HepG2 (cell line): ENCODE data around the gene FABP1. TPM values are rescaled to one million over a fixed set of nuclear protein-coding genes. Genes with fewer than 3 reads are reported as not detected.

ENCODE experiments used
- ATF7-NPFF ChIP-seq: sonication (generic); formaldehyde crosslinking; IDR thresholded peaks from 2 replicates; pipeline ENCODE4 v1.8.1; 2023; ENCODE audit warnings: mild to moderate bottlenecking, low read depth, missing genetic modification reagents, moderate library complexity
- CEBPB ChIP-seq: IDR thresholded peaks from 2 replicates; pipeline ENCODE4 v1.6.1; 2011; ENCODE audit warnings: low read depth, low read length, improper control_type of control experiment, borderline replicate concordance
- HDAC1 ChIP-seq: sonication (generic); formaldehyde crosslinking; IDR thresholded peaks from 2 replicates; pipeline ENCODE4 v1.5.1; 2020; ENCODE audit warnings: mild to moderate bottlenecking, missing genetic modification reagents
- LCORL ChIP-seq, 2 experiments: fragments of 450-650 bp in 1 of 2; sonication (generic) in 1 of 2; formaldehyde crosslinking in 1 of 2; IDR thresholded peaks; 2 replicates each; pipeline versions ENCODE4 v1.5.0 to v1.6.1; 2017 to 2020; ENCODE audit warnings: antibody characterized with exemption in 1 of 2, missing genetic modification reagents in 1 of 2
- NAIF1 ChIP-seq: sonication (generic); formaldehyde crosslinking; IDR thresholded peaks from 2 replicates; pipeline ENCODE4 v1.5.0; 2020; ENCODE audit warnings: mild to moderate bottlenecking, missing genetic modification reagents, borderline replicate concordance
- NBN ChIP-seq: fragments of 450-650 bp; conservative IDR thresholded peaks from 2 replicates; pipeline ENCODE4 v1.6.1; 2017
- NFKB2 ChIP-seq: sonication (generic); formaldehyde crosslinking; IDR thresholded peaks from 2 replicates; pipeline ENCODE4 v1.4.0; 2020; ENCODE audit warnings: missing genetic modification reagents, borderline replicate concordance
- RBFOX2 ChIP-seq: fragments of 200-400 bp; formaldehyde crosslinking; IDR thresholded peaks from 2 replicates; pipeline ENCODE4 v1.6.1; 2017; ENCODE audit warnings: low read depth, mild to moderate bottlenecking, low read length
- ZNF331 ChIP-seq: sonication (generic); formaldehyde crosslinking; IDR thresholded peaks from 2 replicates; pipeline ENCODE4 v1.4.0; 2020; ENCODE audit warnings: missing genetic modification reagents
- ZNF670 ChIP-seq: sonication (generic); formaldehyde crosslinking; IDR thresholded peaks from 2 replicates; pipeline ENCODE4 v1.8.0; 2022; ENCODE audit warnings: mild to moderate bottlenecking, missing genetic modification reagents, borderline replicate concordance
- ZSCAN29 ChIP-seq: sonication (generic); formaldehyde crosslinking; conservative IDR thresholded peaks from 2 replicates; pipeline ENCODE4 v1.4.0; 2020; ENCODE audit warnings: mild to moderate bottlenecking, missing genetic modification reagents
- polyA plus RNA-seq, 8 experiments: library from polyadenylated mRNA; depleted of rRNA in 3 of 8; stranded (reverse) in 7 of 8; unstranded in 1 of 8; fragments of >200 nt; fragmentation: Illumina TruSeq in 4 of 8; extraction: Trizol in 4 of 8; gene quantifications; 2 replicates each; pipeline versions ENCODE4 v1.2.1 to v1.2.3, GENCODE V29; 2011 to 2016; ENCODE audit warnings: low read depth in 4 of 8, missing spikeins in 1 of 8, mixed read lengths in 1 of 8; ENCODE audit not compliant: insufficient read depth in 1 of 8
- total RNA-seq, 5 experiments: library from RNA; depleted of rRNA; stranded (reverse); fragments of >200 nt; fragmentation: Illumina TruSeq; extraction: Trizol; gene quantifications; 2 replicates each; pipeline ENCODE4 v1.2.3, GENCODE V29; 2016; ENCODE audit warnings: low read depth in 1 of 5
- TF ChIP-seq, protein P1 (sequence below): sonication (generic); formaldehyde crosslinking; IDR thresholded peaks from 2 replicates; pipeline ENCODE4 v1.5.0; 2020; ENCODE audit warnings: mild to moderate bottlenecking, missing genetic modification reagents
- TF ChIP-seq, protein P2 (sequence below): sonication (generic); formaldehyde crosslinking; IDR thresholded peaks from 2 replicates; pipeline ENCODE4 v1.8.1; 2023; ENCODE audit warnings: mild to moderate bottlenecking, missing genetic modification reagents, borderline replicate concordance
- TF ChIP-seq, protein P3 (sequence below): sonication (generic); formaldehyde crosslinking; IDR thresholded peaks from 2 replicates; pipeline ENCODE4 v1.5.0; 2020; ENCODE audit warnings: missing genetic modification reagents
- TF ChIP-seq, protein P4 (sequence below): IDR thresholded peaks from 2 replicates; pipeline ENCODE4 v1.6.1; 2012; ENCODE audit warnings: inconsistent platforms
- TF ChIP-seq, protein P5 (sequence below): sonication (generic); formaldehyde crosslinking; IDR thresholded peaks from 2 replicates; pipeline ENCODE4 v1.4.0; 2020; ENCODE audit warnings: missing genetic modification reagents, borderline replicate concordance

The FABP1 gene
- total and polyA plus RNA-seq, 2 of the 13 experiments (the other 11 are each of a cell fraction or from before 2014, with no cell fraction given), result 644 to 1,608 TPM

DNA sequence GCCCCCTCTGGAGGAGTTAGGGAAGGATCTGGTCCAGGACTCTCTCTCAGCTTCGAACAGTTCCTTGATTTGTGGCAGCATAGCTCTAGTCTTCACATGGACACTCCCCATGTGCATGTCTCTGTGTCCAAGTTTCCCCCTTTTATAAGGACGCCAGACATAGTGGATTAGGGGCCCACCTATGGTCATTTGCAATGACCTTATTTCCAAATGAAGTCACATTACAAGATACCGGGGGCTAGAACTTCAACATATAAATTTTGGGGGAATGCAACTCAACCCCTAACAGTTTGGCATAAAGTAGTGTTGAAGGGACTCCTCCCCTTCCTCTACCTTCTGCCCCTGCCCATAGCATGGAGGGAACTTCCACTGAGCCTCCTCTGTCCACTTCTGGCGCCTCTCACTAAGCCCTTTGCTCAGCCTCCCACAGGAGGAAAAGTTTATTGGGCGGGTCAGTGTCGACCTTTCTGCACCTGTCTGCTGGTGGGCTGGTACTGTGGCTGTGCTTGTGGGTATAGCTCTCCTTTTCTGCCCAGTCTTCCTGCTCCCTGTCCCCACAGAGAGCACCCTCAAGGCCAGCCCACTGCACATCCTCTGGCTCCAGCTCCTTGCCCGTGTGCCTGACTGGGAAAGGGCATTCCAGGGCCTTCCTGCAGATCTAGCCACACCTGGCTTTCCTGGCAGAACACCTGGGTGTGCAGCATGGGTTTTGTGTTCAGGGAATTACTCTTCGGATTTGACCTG, 5.5 kb downstream of the FABP1 start (continued):
- TF ChIP-seq, protein P1, sequence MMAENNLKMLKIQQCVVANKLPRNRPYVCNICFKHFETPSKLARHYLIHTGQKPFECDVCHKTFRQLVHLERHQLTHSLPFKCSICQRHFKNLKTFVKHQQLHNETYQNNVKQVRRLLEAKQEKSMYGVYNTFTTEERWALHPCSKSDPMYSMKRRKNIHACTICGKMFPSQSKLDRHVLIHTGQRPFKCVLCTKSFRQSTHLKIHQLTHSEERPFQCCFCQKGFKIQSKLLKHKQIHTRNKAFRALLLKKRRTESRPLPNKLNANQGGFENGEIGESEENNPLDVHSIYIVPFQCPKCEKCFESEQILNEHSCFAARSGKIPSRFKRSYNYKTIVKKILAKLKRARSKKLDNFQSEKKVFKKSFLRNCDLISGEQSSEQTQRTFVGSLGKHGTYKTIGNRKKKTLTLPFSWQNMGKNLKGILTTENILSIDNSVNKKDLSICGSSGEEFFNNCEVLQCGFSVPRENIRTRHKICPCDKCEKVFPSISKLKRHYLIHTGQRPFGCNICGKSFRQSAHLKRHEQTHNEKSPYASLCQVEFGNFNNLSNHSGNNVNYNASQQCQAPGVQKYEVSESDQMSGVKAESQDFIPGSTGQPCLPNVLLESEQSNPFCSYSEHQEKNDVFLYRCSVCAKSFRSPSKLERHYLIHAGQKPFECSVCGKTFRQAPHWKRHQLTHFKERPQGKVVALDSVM (CRISPR knock-in tag), result peak; percentile 3; the same call in 1 of the 2 replicates
- TF ChIP-seq, protein P2, sequence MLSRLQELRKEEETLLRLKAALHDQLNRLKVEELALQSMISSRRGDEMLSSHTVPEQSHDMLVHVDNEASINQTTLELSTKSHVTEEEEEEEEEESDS, result no peak
- TF ChIP-seq HDAC1 (CRISPR knock-in tag), result peak; percentile 62
- no peak for TF ChIP-seq NBN
- no peak for TF ChIP-seq CEBPB
- TF ChIP-seq NAIF1 (CRISPR knock-in tag), result no peak
- TF ChIP-seq ZSCAN29, result 0 out of 2 replicates have a peak, but pooled peaks have one; percentile 41
- TF ChIP-seq, protein P3, sequence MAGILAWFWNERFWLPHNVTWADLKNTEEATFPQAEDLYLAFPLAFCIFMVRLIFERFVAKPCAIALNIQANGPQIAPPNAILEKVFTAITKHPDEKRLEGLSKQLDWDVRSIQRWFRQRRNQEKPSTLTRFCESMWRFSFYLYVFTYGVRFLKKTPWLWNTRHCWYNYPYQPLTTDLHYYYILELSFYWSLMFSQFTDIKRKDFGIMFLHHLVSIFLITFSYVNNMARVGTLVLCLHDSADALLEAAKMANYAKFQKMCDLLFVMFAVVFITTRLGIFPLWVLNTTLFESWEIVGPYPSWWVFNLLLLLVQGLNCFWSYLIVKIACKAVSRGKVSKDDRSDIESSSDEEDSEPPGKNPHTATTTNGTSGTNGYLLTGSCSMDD (CRISPR knock-in tag), result no peak
- TF ChIP-seq ATF7-NPFF (CRISPR knock-in tag), result peak; percentile 76; the same call in 1 of the 2 replicates
- peak; percentile 77; the same call in 1 of the 2 replicates for TF ChIP-seq ZNF670 (CRISPR knock-in tag)
- TF ChIP-seq, protein P4, sequence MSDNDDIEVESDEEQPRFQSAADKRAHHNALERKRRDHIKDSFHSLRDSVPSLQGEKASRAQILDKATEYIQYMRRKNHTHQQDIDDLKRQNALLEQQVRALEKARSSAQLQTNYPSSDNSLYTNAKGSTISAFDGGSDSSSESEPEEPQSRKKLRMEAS, result peak; percentile 46; the same call in 1 of the 2 replicates
- TF ChIP-seq RBFOX2, result peak; percentile 89
- peak; percentile 61; the same call in 1 of the 2 replicates for TF ChIP-seq ZNF331 (CRISPR knock-in tag)
- TF ChIP-seq NFKB2 (CRISPR knock-in tag), result peak; percentile 88; the same call in 1 of the 2 replicates
- TF ChIP-seq LCORL (IDR thresholded peaks at IDR 0.05), result no peak
- TF ChIP-seq LCORL (CRISPR knock-in tag; IDR thresholded peaks at IDR 0.05), result no peak
- TF ChIP-seq, protein P5, sequence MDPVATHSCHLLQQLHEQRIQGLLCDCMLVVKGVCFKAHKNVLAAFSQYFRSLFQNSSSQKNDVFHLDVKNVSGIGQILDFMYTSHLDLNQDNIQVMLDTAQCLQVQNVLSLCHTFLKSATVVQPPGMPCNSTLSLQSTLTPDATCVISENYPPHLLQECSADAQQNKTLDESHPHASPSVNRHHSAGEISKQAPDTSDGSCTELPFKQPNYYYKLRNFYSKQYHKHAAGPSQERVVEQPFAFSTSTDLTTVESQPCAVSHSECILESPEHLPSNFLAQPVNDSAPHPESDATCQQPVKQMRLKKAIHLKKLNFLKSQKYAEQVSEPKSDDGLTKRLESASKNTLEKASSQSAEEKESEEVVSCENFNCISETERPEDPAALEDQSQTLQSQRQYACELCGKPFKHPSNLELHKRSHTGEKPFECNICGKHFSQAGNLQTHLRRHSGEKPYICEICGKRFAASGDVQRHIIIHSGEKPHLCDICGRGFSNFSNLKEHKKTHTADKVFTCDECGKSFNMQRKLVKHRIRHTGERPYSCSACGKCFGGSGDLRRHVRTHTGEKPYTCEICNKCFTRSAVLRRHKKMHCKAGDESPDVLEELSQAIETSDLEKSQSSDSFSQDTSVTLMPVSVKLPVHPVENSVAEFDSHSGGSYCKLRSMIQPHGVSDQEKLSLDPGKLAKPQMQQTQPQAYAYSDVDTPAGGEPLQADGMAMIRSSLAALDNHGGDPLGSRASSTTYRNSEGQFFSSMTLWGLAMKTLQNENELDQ (CRISPR knock-in tag), result 0 out of 2 replicates have a peak, but pooled peaks have one; percentile 19
